VCaP (cell line): ENCODE data around the gene WDFY4.

Experiments
- H3K27ac ChIP-seq: fragments of 450-650 bp; 2 replicates; pipeline ENCODE4 v1.5.1; 2017
- CTCF ChIP-seq: fragments of 450-650 bp; conservative IDR thresholded peaks from 2 replicates; pipeline ENCODE4 v1.5.1; 2017; ENCODE audit warnings: mild to moderate bottlenecking, moderate library complexity

The WDFY4 gene

GRCh38 chr10:48898426-48898825 lies 213.8 kb downstream of the WDFY4 start:
- TF ChIP-seq CTCF, result no peak
- H3K27ac ChIP-seq, result no peak overlapping the region

GRCh38 chr10:48899781-48900180 lies 215.1 kb downstream of the WDFY4 start:
- no peak for TF ChIP-seq CTCF

GRCh38 chr10:48900371-48900801 lies 215.7 kb downstream of the WDFY4 start:
- no peak overlapping the region for H3K27ac ChIP-seq
- TF ChIP-seq CTCF, result no peak

More at GRCh38 chr10:48899781-48900180, 215.1 kb downstream of the WDFY4 start:
- H3K27ac ChIP-seq, result no peak overlapping the region

- no peak for TF ChIP-seq CTCF
- H3K27ac ChIP-seq, result no peak overlapping the region
These were observed 216.6 kb downstream of the WDFY4 start for GRCh38 chr10:48901319-48901718.

GRCh38 chr10:48902096-48902495 lies 217.4 kb downstream of the WDFY4 start:
- no peak overlapping the region for H3K27ac ChIP-seq
- TF ChIP-seq CTCF, result no peak

- TF ChIP-seq CTCF, result no peak
- H3K27ac ChIP-seq, result no peak overlapping the region
These were observed 218.5 kb downstream of the WDFY4 start for GRCh38 chr10:48903151-48903550.

GRCh38 chr10:48904861-48905260 lies 220.2 kb downstream of the WDFY4 start:
- no peak overlapping the region for H3K27ac ChIP-seq
- no peak for TF ChIP-seq CTCF

- no peak for TF ChIP-seq CTCF
- H3K27ac ChIP-seq, result no peak overlapping the region
These were observed 220.6 kb downstream of the WDFY4 start for GRCh38 chr10:48905311-48905710.
